Measurements from ENCODE around the gene TMEM39A. TPM values are rescaled to one million over a fixed set of nuclear protein-coding genes. Genes with fewer than 3 reads are reported as not detected.

Gene TMEM39A
- total RNA-seq, 1 donor, result 59.2 TPM

- H3K27me3 ChIP-seq (ENCODE audit: insufficient read depth, low read length), result no peaks in the 10 kb centered on the region
- H3K4me3 ChIP-seq (ENCODE audit: low read length), result no peak overlapping the region
- H3K9me3 ChIP-seq (ENCODE audit: low read depth, low read length), result peaks cover 58% of the 10 kb centered on the region
- H3K4me1 ChIP-seq (ENCODE audit: insufficient read depth, low read length), result no peaks in the 10 kb centered on the region
Observed at GRCh38 chr3:119427669-119428068, 35.7 kb downstream of the TMEM39A start.

GRCh38 chr3:119420196-119420595 lies 43.2 kb downstream of the TMEM39A start:
- H3K27me3 ChIP-seq (ENCODE audit: insufficient read depth, low read length), result no peaks in the 10 kb centered on the region
- H3K4me1 ChIP-seq (ENCODE audit: insufficient read depth, low read length), result no peaks in the 10 kb centered on the region

GRCh38 chr3:119418641-119419040 lies 44.8 kb downstream of the TMEM39A start:
- H3K9me3 ChIP-seq (ENCODE audit: low read depth, low read length), result no peaks in the 10 kb centered on the region
- H3K4me1 ChIP-seq (ENCODE audit: insufficient read depth, low read length), result no peaks in the 10 kb centered on the region
- no peak overlapping the region for H3K4me3 ChIP-seq (ENCODE audit: low read length)
- H3K27me3 ChIP-seq (ENCODE audit: insufficient read depth, low read length), result no peaks in the 10 kb centered on the region

More at GRCh38 chr3:119420196-119420595, 43.2 kb downstream of the TMEM39A start:
- Histone ChIP-seq H3K9me3 (ENCODE audit: low read depth, low read length) (peaks cover 3% of the 10 kb centered on the region), H3K4me3 (ENCODE audit: low read length) (no peak overlapping the region)

GRCh38 chr3:119417771-119418512 lies 45.5 kb downstream of the TMEM39A start:
- Histone ChIP-seq H3K4me3 (ENCODE audit: low read length) (no peak overlapping the region), H3K4me1 (ENCODE audit: insufficient read depth, low read length) (no peaks in the 10 kb centered on the region), H3K9me3 (ENCODE audit: low read depth, low read length) (no peaks in the 10 kb centered on the region), H3K27me3 (ENCODE audit: insufficient read depth, low read length) (no peaks in the 10 kb centered on the region)

GRCh38 chr3:119416873-119417272 lies 46.5 kb downstream of the TMEM39A start:
- Histone ChIP-seq H3K9me3 (ENCODE audit: low read depth, low read length) (no peaks in the 10 kb centered on the region), H3K4me3 (ENCODE audit: low read length) (no peak overlapping the region), H3K4me1 (ENCODE audit: insufficient read depth, low read length) (no peaks in the 10 kb centered on the region), H3K27me3 (ENCODE audit: insufficient read depth, low read length) (no peaks in the 10 kb centered on the region)

GRCh38 chr3:119413603-119414280 lies 49.7 kb downstream of the TMEM39A start:
- Histone ChIP-seq H3K27me3 (ENCODE audit: insufficient read depth, low read length) (no peaks in the 10 kb centered on the region), H3K4me3 (ENCODE audit: low read length) (no peak overlapping the region), H3K9me3 (ENCODE audit: low read depth, low read length) (no peaks in the 10 kb centered on the region)

GRCh38 chr3:119409844-119410243 lies 53.6 kb downstream of the TMEM39A start:
- H3K27me3 ChIP-seq (ENCODE audit: insufficient read depth, low read length), result no peaks in the 10 kb centered on the region
- no peaks in the 10 kb centered on the region for H3K9me3 ChIP-seq (ENCODE audit: low read depth, low read length)
- no peaks in the 10 kb centered on the region for H3K4me1 ChIP-seq (ENCODE audit: insufficient read depth, low read length)
- no peak overlapping the region for H3K4me3 ChIP-seq (ENCODE audit: low read length)

More at GRCh38 chr3:119413603-119414280, 49.7 kb downstream of the TMEM39A start:
- no peaks in the 10 kb centered on the region for H3K4me1 ChIP-seq (ENCODE audit: insufficient read depth, low read length)

GRCh38 chr3:119408243-119408950 lies 55.0 kb downstream of the TMEM39A start:
- Histone ChIP-seq H3K27me3 (ENCODE audit: insufficient read depth, low read length) (no peaks in the 10 kb centered on the region), H3K9me3 (ENCODE audit: low read depth, low read length) (no peaks in the 10 kb centered on the region), H3K4me1 (ENCODE audit: insufficient read depth, low read length) (no peaks in the 10 kb centered on the region), H3K4me3 (ENCODE audit: low read length) (no peak overlapping the region)

- Histone ChIP-seq H3K9me3 (ENCODE audit: low read depth, low read length) (no peaks in the 10 kb centered on the region), H3K4me1 (ENCODE audit: insufficient read depth, low read length) (no peaks in the 10 kb centered on the region), H3K27me3 (ENCODE audit: insufficient read depth, low read length) (no peaks in the 10 kb centered on the region)
Observed at GRCh38 chr3:119405315-119405714, 58.1 kb downstream of the TMEM39A start.

GRCh38 chr3:119403201-119403600 lies 60.2 kb downstream of the TMEM39A start:
- no peaks in the 10 kb centered on the region for H3K27me3 ChIP-seq (ENCODE audit: insufficient read depth, low read length)
- H3K9me3 ChIP-seq (ENCODE audit: low read depth, low read length), result no peaks in the 10 kb centered on the region
- H3K4me1 ChIP-seq (ENCODE audit: insufficient read depth, low read length), result no peaks in the 10 kb centered on the region
- no peak overlapping the region for H3K4me3 ChIP-seq (ENCODE audit: low read length)

More at GRCh38 chr3:119405315-119405714, 58.1 kb downstream of the TMEM39A start:
- H3K4me3 ChIP-seq (ENCODE audit: low read length), result no peak overlapping the region

GRCh38 chr3:119402791-119403190 lies 60.6 kb downstream of the TMEM39A start:
- Histone ChIP-seq H3K9me3 (ENCODE audit: low read depth, low read length) (no peaks in the 10 kb centered on the region), H3K27me3 (ENCODE audit: insufficient read depth, low read length) (no peaks in the 10 kb centered on the region), H3K4me1 (ENCODE audit: insufficient read depth, low read length) (no peaks in the 10 kb centered on the region), H3K4me3 (ENCODE audit: low read length) (no peak overlapping the region)

GRCh38 chr3:119401503-119402440 lies 61.6 kb downstream of the TMEM39A start:
- H3K9me3 ChIP-seq (ENCODE audit: low read depth, low read length), result no peaks in the 10 kb centered on the region
- H3K4me3 ChIP-seq (ENCODE audit: low read length), result no peak overlapping the region

GRCh38 chr3:119401069-119401468 lies 62.3 kb downstream of the TMEM39A start:
- H3K9me3 ChIP-seq (ENCODE audit: low read depth, low read length), result no peaks in the 10 kb centered on the region
- no peak overlapping the region for H3K4me3 ChIP-seq (ENCODE audit: low read length)
- no peaks in the 10 kb centered on the region for H3K27me3 ChIP-seq (ENCODE audit: insufficient read depth, low read length)
- no peaks in the 10 kb centered on the region for H3K4me1 ChIP-seq (ENCODE audit: insufficient read depth, low read length)

More at GRCh38 chr3:119401503-119402440, 61.6 kb downstream of the TMEM39A start:
- Histone ChIP-seq H3K4me1 (ENCODE audit: insufficient read depth, low read length) (no peaks in the 10 kb centered on the region), H3K27me3 (ENCODE audit: insufficient read depth, low read length) (no peaks in the 10 kb centered on the region)

GRCh38 chr3:119400466-119400865 lies 62.9 kb downstream of the TMEM39A start:
- H3K4me3 ChIP-seq (ENCODE audit: low read length), result no peak overlapping the region
- H3K4me1 ChIP-seq (ENCODE audit: insufficient read depth, low read length), result no peaks in the 10 kb centered on the region
- H3K9me3 ChIP-seq (ENCODE audit: low read depth, low read length), result no peaks in the 10 kb centered on the region
- no peaks in the 10 kb centered on the region for H3K27me3 ChIP-seq (ENCODE audit: insufficient read depth, low read length)

All from mononuclear cell (primary cell).